ENCODE measurements around the gene MAD2L1BP. TPM values are rescaled to one million over a fixed set of nuclear protein-coding genes. Genes with fewer than 3 reads are reported as not detected.

Gene MAD2L1BP
- total and polyA plus RNA-seq, 2 of the 13 experiments (the other 11 are each of a cell fraction or from before 2014, with no cell fraction given), result 54.2 to 55.5 TPM

GRCh38 chr6:43629505-43630300 is 5.9 kb upstream of the MAD2L1BP start (continued):
- TF ChIP-seq RERE (CRISPR knock-in tag; IDR thresholded peaks at IDR 0.05; ENCODE audit: low read depth) (no peak; the same call in 1 of the 2 replicates), ZNF33A (CRISPR knock-in tag; IDR thresholded peaks at IDR 0.05; ENCODE audit: borderline replicate concordance) (no peak), RAD51 (IDR thresholded peaks at IDR 0.05; ENCODE audit: borderline replicate concordance) (no peak), TOPORS (CRISPR knock-in tag; IDR thresholded peaks at IDR 0.05) (0 out of 2 replicates have a peak, but pooled peaks have one; percentile 22), TCF12 (IDR thresholded peaks at IDR 0.05) (no peak), TCF12 (CRISPR knock-in tag; IDR thresholded peaks at IDR 0.05) (no peak; the same call in 1 of the 2 replicates), ZNF784 (CRISPR knock-in tag; IDR thresholded peaks at IDR 0.05; ENCODE audit: borderline replicate concordance) (no peak), ZNF136 (CRISPR knock-in tag; IDR thresholded peaks at IDR 0.05; ENCODE audit: low read depth) (peak; percentile 65; the same call in 1 of the 2 replicates), ZNF124 (CRISPR knock-in tag; IDR thresholded peaks at IDR 0.05) (no peak), ZNF282 (IDR thresholded peaks at IDR 0.05; ENCODE audit: partially characterized antibody) (no peak), REPIN1 (CRISPR knock-in tag; IDR thresholded peaks at IDR 0.05; ENCODE audit: borderline replicate concordance, low read depth) (peak; percentile 48), FIP1L1 (IDR thresholded peaks at IDR 0.05; ENCODE audit: borderline replicate concordance, insufficient read depth, low read depth, low read length) (0 out of 2 replicates have a peak, but pooled peaks have one; percentile 42), ATAD3A (CRISPR knock-in tag; IDR thresholded peaks at IDR 0.05) (no peak), ZNF441 (CRISPR knock-in tag; IDR thresholded peaks at IDR 0.05; ENCODE audit: borderline replicate concordance) (peak; percentile 31), MXD3 (CRISPR knock-in tag; IDR thresholded peaks at IDR 0.05) (peak; percentile 63), ZNF569 (CRISPR knock-in tag; IDR thresholded peaks at IDR 0.05; ENCODE audit: borderline replicate concordance) (peak; percentile 78; the same call in 1 of the 2 replicates), SALL1 (CRISPR knock-in tag; IDR thresholded peaks at IDR 0.05) (peak; percentile 78), HDAC6 (IDR thresholded peaks at IDR 0.05; ENCODE audit: low read depth, low read length) (0 out of 2 replicates have a peak, but pooled peaks have one; percentile 37), HIVEP1 (CRISPR knock-in tag; IDR thresholded peaks at IDR 0.05) (peak; percentile 66), ZNF230 (CRISPR knock-in tag; IDR thresholded peaks at IDR 0.05) (peak; percentile 36; the same call in 1 of the 2 replicates), RFX3 (CRISPR knock-in tag; IDR thresholded peaks at IDR 0.05) (no peak; the same call in 1 of the 2 replicates), CENPT (CRISPR knock-in tag; IDR thresholded peaks at IDR 0.05; ENCODE audit: low read depth) (no peak)
- TF ChIP-seq, protein P1, sequence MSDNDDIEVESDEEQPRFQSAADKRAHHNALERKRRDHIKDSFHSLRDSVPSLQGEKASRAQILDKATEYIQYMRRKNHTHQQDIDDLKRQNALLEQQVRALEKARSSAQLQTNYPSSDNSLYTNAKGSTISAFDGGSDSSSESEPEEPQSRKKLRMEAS (IDR thresholded peaks at IDR 0.05), result peak; percentile 89
